Motor neuron (in vitro differentiated cells): Measurements from ENCODE around the gene ARFGAP1. TPM values are rescaled to one million over a fixed set of nuclear protein-coding genes. Genes with fewer than 3 reads are reported as not detected.
"Not testable (repeated sequence)": the region's sequence is repeated elsewhere in the genome, so short reads cannot be mapped to it uniquely, and the experiment has no call there.

Experiments
- ATAC-seq, 8 experiments: fragments of 200-7000 bp; cut with Tn5 transposase; replicated peaks in 6 of 8; 2 replicates each; pipeline ENCODE4 v1.8.0; 2021; ENCODE audit warnings: mild to moderate bottlenecking in 8 of 8, moderate library complexity in 8 of 8
- H3K27ac ChIP-seq, 2 donors: fragments of 250-450 bp; sonication (Bioruptor Pico); 2 replicates each; pipeline ENCODE4 v1.9.0; 2021; ENCODE audit warnings: antibody characterized with exemption in 2 of 2, mild to moderate bottlenecking in 2 of 2, moderate library complexity in 1 of 2
- H3K4me1 ChIP-seq, 2 donors: fragments of 250-450 bp; sonication (Bioruptor Pico); replicated peaks in 1 of 2; 2 replicates each; pipeline ENCODE4 v1.6.1; 2021; ENCODE audit warnings: antibody characterized with exemption in 2 of 2, mild to moderate bottlenecking in 2 of 2, moderate library complexity in 1 of 2
- H3K4me3 ChIP-seq, 5 donors: fragments of 250-450 bp; sonication (Bioruptor Pico); 2 replicates each; pipeline ENCODE4 v1.9.0; 2021; ENCODE audit warnings: antibody characterized with exemption in 5 of 5, mild to moderate bottlenecking in 5 of 5, moderate library complexity in 4 of 5
- WGBS, 10 experiments: fragments of 450-650 bp; shearing (Covaris generic); methylation state at CpG; one replicate each; pipeline ENCODE4 v1.0.0; 2022; 5-methylcytosine and 5-hydroxymethylcytosine counted together
- in situ Hi-C, 9 experiments: fragments of 400-800 bp; cut with MboI; loops; one replicate each; pipeline ENCODE4 v1.15.0; 2021; ENCODE audit warnings: low sequenced_read_pairs in 9 of 9, low pct_unique_long_range_greater_than_20kb in 2 of 9; ENCODE audit not compliant: unreplicated experiment in 9 of 9
- total RNA-seq, 8 experiments: library from RNA; unstranded; fragments of 300-600 nt; gene quantifications; 2 replicates each; pipeline versions ENCODE4 v1.2.3 to v1.2.4, GENCODE V29; 2022

Gene ARFGAP1
- total RNA-seq, 8 experiments from 2014 or later = 37.1 to 103 (median 66.8) TPM

GRCh38 chr20:63327231-63327745 lies 54.7 kb downstream of the ARFGAP1 start:
- WGBS, 10 experiments = 80 to 100% methylated on average over 1 to 2 of the region's 8 CpGs; no CpG with 5 or more reads in 8 of the 10 experiments
- Histone ChIP-seq H3K4me3 (no peak overlapping the region), H3K27ac (no peak overlapping the region), H3K4me1 (peaks cover 17 to 28% of the 10 kb centered on the region in 2 donors)
- in situ Hi-C loops = no loop called here
- no peak for ATAC-seq

- 93 to 98% methylated on average over 3 to 6 of the region's 20 CpGs; no CpG with 5 or more reads in 8 of the 10 experiments for WGBS, 10 experiments
- Histone ChIP-seq H3K4me3 (no peak overlapping the region), H3K27ac (no peak overlapping the region), H3K4me1 (peaks cover 9 to 19% of the 10 kb centered on the region in 2 donors)
- in situ Hi-C loops = no loop called here
- peak in 3 of 8 experiments; percentile 12 to 29 (median 28) for ATAC-seq
Observed at GRCh38 chr20:63328026-63328700, 55.5 kb downstream of the ARFGAP1 start.

GRCh38 chr20:63328718-63329275 lies 56.2 kb downstream of the ARFGAP1 start:
- WGBS, 10 experiments = no CpG with 5 or more reads among the region's 21 CpGs
- in situ Hi-C loops = no loop called here
- ATAC-seq = peak in 4 of 8 experiments; percentile 59 to 82 (median 76)
- no peak overlapping the region for H3K4me3 ChIP-seq
- peak overlapping the region; percentile 17 to 53 for H3K27ac ChIP-seq
- H3K4me1 ChIP-seq = peaks cover 9 to 13% of the 10 kb centered on the region in 2 donors

- Histone ChIP-seq H3K4me1 (peaks cover 9 to 13% of the 10 kb centered on the region in 2 donors), H3K27ac (peak overlapping the region; percentile 17 to 53), H3K4me3 (no peak overlapping the region)
- 45% methylated on average over 4 of the region's 18 CpGs; no CpG with 5 or more reads in 9 of the 10 experiments for WGBS, 10 experiments
- ATAC-seq = no peak
- in situ Hi-C loops = no loop called here
Observed at GRCh38 chr20:63329331-63330083, 56.9 kb downstream of the ARFGAP1 start.

- Histone ChIP-seq H3K4me1 (peaks cover 9 to 13% of the 10 kb centered on the region in 2 donors), H3K27ac (no peak overlapping the region), H3K4me3 (no peak overlapping the region)
- in situ Hi-C loops = no loop called here
- WGBS, 10 experiments = 80 to 100% methylated on average over 4 to 6 of the region's 20 CpGs; no CpG with 5 or more reads in 8 of the 10 experiments
- ATAC-seq = peak in 1 of 8 experiments; percentile 7
Observed at GRCh38 chr20:63330084-63330760, 57.6 kb downstream of the ARFGAP1 start.

- no peak overlapping the region for H3K27ac ChIP-seq
- no peak overlapping the region for H3K4me3 ChIP-seq
- 60 to 78% (median 67%) methylated on average over 2 to 4 of the region's 13 CpGs; no CpG with 5 or more reads in 7 of the 10 experiments for WGBS, 10 experiments
- peak in 5 of 8 experiments; percentile 34 to 65 (median 59) for ATAC-seq
- H3K4me1 ChIP-seq = peaks cover 9 to 13% of the 10 kb centered on the region in 2 donors
- in situ Hi-C loops = no loop called here
Observed at GRCh38 chr20:63330940-63331339, 58.3 kb downstream of the ARFGAP1 start.

- peaks cover 9 to 13% of the 10 kb centered on the region in 2 donors for H3K4me1 ChIP-seq
- no peak overlapping the region for H3K4me3 ChIP-seq
- WGBS, 10 experiments = 42 to 100% (median 90%) methylated on average over 1 to 7 of the region's 8 CpGs; no CpG with 5 or more reads in 1 of the 10 experiments
- ATAC-seq = no peak
- H3K27ac ChIP-seq = no peak overlapping the region
- in situ Hi-C loops = no loop called here
Observed at GRCh38 chr20:63331741-63332400, 59.3 kb downstream of the ARFGAP1 start.

GRCh38 chr20:63332488-63333240 lies 60.1 kb downstream of the ARFGAP1 start:
- H3K4me1 ChIP-seq = peaks cover 9 to 13% of the 10 kb centered on the region in 2 donors
- no peak overlapping the region for H3K27ac ChIP-seq
- 26 to 90% (median 67%) methylated on average over 1 to 8 of the region's 22 CpGs; no CpG with 5 or more reads in 7 of the 10 experiments for WGBS, 10 experiments
- no peak overlapping the region for H3K4me3 ChIP-seq
- in situ Hi-C loops = no loop called here
- ATAC-seq = no peak

GRCh38 chr20:63333241-63333836 lies 60.7 kb downstream of the ARFGAP1 start:
- ATAC-seq = no peak
- in situ Hi-C loops = no loop called here
- H3K27ac ChIP-seq = no peak overlapping the region
- 30 to 100% methylated on average over 2 to 3 of the region's 19 CpGs; no CpG with 5 or more reads in 8 of the 10 experiments for WGBS, 10 experiments
- H3K4me1 ChIP-seq = peaks cover 8 to 10% of the 10 kb centered on the region in 2 donors
- no peak overlapping the region for H3K4me3 ChIP-seq

- Histone ChIP-seq H3K4me3 (no peak overlapping the region), H3K27ac (no peak overlapping the region), H3K4me1 (peaks cover 0 to 3% of the 10 kb centered on the region in 2 donors)
- in situ Hi-C loops = no loop called here
- no peak for ATAC-seq
- WGBS, 10 experiments = 25 to 100% (median 60%) methylated on average over 1 to 4 of the region's 8 CpGs; no CpG with 5 or more reads in 5 of the 10 experiments
Observed at GRCh38 chr20:63334356-63334755, 61.7 kb downstream of the ARFGAP1 start.

GRCh38 chr20:63335060-63335459 lies 62.4 kb downstream of the ARFGAP1 start:
- in situ Hi-C loops, ATAC-seq, H3K4me1 ChIP-seq, H3K27ac ChIP-seq, H3K4me3 ChIP-seq: not testable (repeated sequence)
- WGBS, 10 experiments = 12 to 80% methylated on average over 1 to 3 of the region's 9 CpGs; no CpG with 5 or more reads in 8 of the 10 experiments
